ENCODE measurements around the gene KLHL26. TPM values are rescaled to one million over a fixed set of nuclear protein-coding genes. Genes with fewer than 3 reads are reported as not detected.
A peak's percentile ranks its signal among the peaks of the same experiment; 100 is the strongest.

The KLHL26 gene
- total RNA-seq, 1 experiment from 2014 or later: 17.1 TPM

- peak overlapping the region; percentile 80 for H2AFZ ChIP-seq (ENCODE audit: low read depth, low read length, poor library complexity, severe bottlenecking)
- BruUV-seq (replicated peaks): no TSS peak
- DNase-seq (ENCODE audit: low read depth, low spot score): peak; percentile 87
- intact Hi-C loops (cut with micrococcal nuclease): loop anchor here (2.0 to 5.0 kb wide), 2 partner anchors 44 to 114 kb away; partner anchors contain the start of gene ELL
- ChIA-PET POLR2A (no interaction called here), RAD21 (ENCODE audit: low non-redundant PET in 1 of 2, low total read pairs in 2 of 2, uncharacterized antibody in 2 of 2, unreplicated experiment in 2 of 2) (no interaction called here), CTCF (no interaction called here)
- H4K20me1 ChIP-seq (ENCODE audit: insufficient read depth): no peaks in the 10 kb centered on the region
- no peaks in the 10 kb centered on the region for H3K9me3 ChIP-seq (ENCODE audit: control insufficient read depth in 1 of 2, insufficient read depth in 1 of 2, low read depth in 1 of 2, low read length in 2 of 2)
- H3K79me2 ChIP-seq (ENCODE audit: insufficient read depth, low read length): peaks cover 36% of the 10 kb centered on the region
- H3K9ac ChIP-seq (ENCODE audit: low read length): peak overlapping the region; percentile 98
- peak; percentile 89 for ATAC-seq
- peak overlapping the region; percentile 92 to 98 for H3K4me3 ChIP-seq (replicated peaks in 1 of 2; ENCODE audit: low read depth in 1 of 2, low read length in 2 of 2)
- no peaks in the 10 kb centered on the region for H3K27me3 ChIP-seq (ENCODE audit: insufficient read depth, low read length)
- H3K27ac ChIP-seq (ENCODE audit: low read depth, low read length): peak overlapping the region; percentile 78
- no peaks in the 10 kb centered on the region for H3K9me2 ChIP-seq (ENCODE audit: insufficient read depth)
- TF ChIP-seq CTCF (IDR thresholded peaks at IDR 0.05 in 2 of 3, conservative IDR thresholded peaks at IDR 0.05 in 1 of 3; ENCODE audit: borderline replicate concordance in 1 of 3, insufficient read depth in 1 of 3, low read depth in 2 of 3, low read length in 2 of 3) (no peak), SIN3A (IDR thresholded peaks at IDR 0.05; ENCODE audit: low read depth) (no peak), CEBPB (IDR thresholded peaks at IDR 0.05; ENCODE audit: low read depth) (no peak), SP1 (IDR thresholded peaks at IDR 0.05; ENCODE audit: low read depth) (peak; percentile 64; the same call in 1 of the 2 replicates), TCF7L2 (IDR thresholded peaks at IDR 0.05; ENCODE audit: borderline replicate concordance, extremely low read depth, insufficient read depth, insufficient read length) (peak; percentile 87)
- no peaks in the 10 kb centered on the region for H3K36me3 ChIP-seq (ENCODE audit: control insufficient read depth in 1 of 2, insufficient read depth in 2 of 2, low read length in 2 of 2)
- H3K4me2 ChIP-seq (ENCODE audit: low read length): peak overlapping the region; percentile 99
- peaks cover 9 to 27% of the 10 kb centered on the region in 2 experiments for H3K4me1 ChIP-seq (ENCODE audit: control insufficient read depth in 1 of 2, insufficient read depth in 2 of 2, low read length in 2 of 2)
Measured at GRCh38 chr19:18636183-18636968, 452 bp upstream of the KLHL26 start.

Data from HCT116 (cell line).